LNCaP clone FGC (cell line): ENCODE data around the gene CD276.

ENCODE experiments used
- DNase-seq: peaks from one replicate; pipeline ENCODE4 v3.0.0-alpha.2; 2011; ENCODE audit warnings: low read depth
- H3K4me3 ChIP-seq: 2 replicates; pipeline ENCODE4 v1.5.1; 2011; ENCODE audit warnings: mild to moderate bottlenecking, low read depth, low read length, control low read depth
- CTCF ChIP-seq: IDR thresholded peaks from 2 replicates; pipeline ENCODE4 v1.5.1; 2012; ENCODE audit warnings: mild to moderate bottlenecking; ENCODE audit not compliant: control insufficient read depth, insufficient read depth; ENCODE audit errors: extremely low read depth

CD276 gene

GRCh38 chr15:73751899-73752805 is 68.0 kb downstream of the CD276 start:
- TF ChIP-seq CTCF, result no peak
- no peak for DNase-seq
- no peak overlapping the region for H3K4me3 ChIP-seq

GRCh38 chr15:73752806-73753193 is 68.6 kb downstream of the CD276 start:
- no peak for TF ChIP-seq CTCF
- DNase-seq, result no peak
- no peak overlapping the region for H3K4me3 ChIP-seq

- TF ChIP-seq CTCF, result no peak
- no peak for DNase-seq
- H3K4me3 ChIP-seq, result no peak within 1 kb of the TSS
Measured at GRCh38 chr15:73753250-73754130, 69.3 kb downstream of the CD276 start, which contains the start of gene INSYN1. TSS of gene INSYN1 (minus strand) at chr15:73753351. CDS start at chr15:73751130, 2,221 bp downstream.

GRCh38 chr15:73754461-73754860 is 70.3 kb downstream of the CD276 start:
- no peak overlapping the region for H3K4me3 ChIP-seq
- DNase-seq, result no peak
- TF ChIP-seq CTCF, result no peak

- TF ChIP-seq CTCF, result no peak
- no peak overlapping the region for H3K4me3 ChIP-seq
- DNase-seq, result no peak
Measured at GRCh38 chr15:73755481-73755880, 71.3 kb downstream of the CD276 start.

- no peak for DNase-seq
- H3K4me3 ChIP-seq, result no peak overlapping the region
- no peak for TF ChIP-seq CTCF
Measured at GRCh38 chr15:73755946-73756345, 71.8 kb downstream of the CD276 start.
